Transverse colon (tissue), 4 donors: Measurements from ENCODE around the gene GRIA4. TPM values are rescaled to one million over a fixed set of nuclear protein-coding genes. Genes with fewer than 3 reads are reported as not detected.

Source experiments
- DNase-seq: peaks from one replicate; pipeline ENCODE4 v3.0.0-alpha.2; 2019
- H3K27ac ChIP-seq, 4 donors: fragments of 200-600 bp; sonication (generic); 2 replicates each; pipeline ENCODE4 v1.5.1; 2016 to 2018; ENCODE audit warnings: inconsistent platforms in 4 of 4
- H3K27me3 ChIP-seq: fragments of 200-600 bp; sonication (generic); 2 replicates; pipeline ENCODE4 v1.5.1; 2017; ENCODE audit warnings: inconsistent platforms
- H3K36me3 ChIP-seq, 4 donors: fragments of 200-600 bp; sonication (generic); 2 replicates each; pipeline ENCODE4 v1.5.1; 2017 to 2019; ENCODE audit warnings: inconsistent platforms in 4 of 4
- H3K4me1 ChIP-seq, 4 donors: fragments of 200-600 bp; sonication (generic); 2 replicates each; pipeline ENCODE4 v1.5.1; 2017 to 2020; ENCODE audit warnings: inconsistent platforms in 4 of 4
- H3K4me3 ChIP-seq, 4 donors: fragments of 200-600 bp; sonication (generic); 1 replicate in 1 of 4; 2 replicates in 3 of 4; pipeline versions ENCODE4 v1.5.1 to v1.6.1; 2017 to 2019; ENCODE audit warnings: inconsistent platforms in 4 of 4
- H3K9me3 ChIP-seq, 2 donors: fragments of 200-600 bp; sonication (generic); 2 replicates each; pipeline ENCODE4 v1.5.1; 2017 to 2019; ENCODE audit warnings: inconsistent platforms in 2 of 2
- CTCF ChIP-seq, 5 experiments: fragments of 200-600 bp in 3 of 5; fragments of 450-650 bp in 2 of 5; sonication (generic) in 3 of 5; IDR thresholded peaks; 1 replicate in 2 of 5; 2 replicates in 3 of 5; pipeline ENCODE4 v1.5.1; 2016 to 2017; ENCODE audit warnings: antibody characterized with exemption in 5 of 5, inconsistent platforms in 3 of 5, mild to moderate bottlenecking in 2 of 5, moderate library complexity in 1 of 5
- EP300 ChIP-seq: sonication (generic); formaldehyde crosslinking; IDR thresholded peaks from one replicate; pipeline ENCODE4 v1.6.1; 2017; ENCODE audit warnings: antibody characterized with exemption, low read depth
- POLR2A ChIP-seq: fragments of 450-650 bp; IDR thresholded peaks from one replicate; pipeline ENCODE4 v1.6.1; 2016; ENCODE audit warnings: antibody characterized with exemption, mild to moderate bottlenecking, moderate library complexity
- POLR2AphosphoS5 ChIP-seq, 3 donors: sonication (generic); formaldehyde crosslinking; IDR thresholded peaks; one replicate each; pipeline ENCODE4 v1.6.1; 2016; ENCODE audit warnings: antibody characterized with exemption in 3 of 3
- WGBS, 2 donors: methylation state at CpG; one replicate each; pipeline ENCODE4 v1.1.5; 2018; ENCODE audit warnings: low coverage in 1 of 2; 5-methylcytosine and 5-hydroxymethylcytosine counted together
- in situ Hi-C, 4 donors: fragments of 200-750 bp; cut with MboI; loops; one replicate each; pipeline versions ENCODE4 v1.15.0 to v1.15.1; 2017; ENCODE audit warnings: low sequenced_read_pairs in 3 of 4, low pct_ligation_motif_present in 1 of 4, low pct_unique_long_range_greater_than_20kb in 1 of 4
- intact Hi-C: fragments of 100-400 bp; cut with DNase I; formaldehyde crosslinking; loops from one replicate; pipeline ENCODE4 v1.15.1; 2023; ENCODE audit warnings: low total_unique reads
- total RNA-seq, 4 donors: library from RNA; depleted of rRNA; stranded (reverse); fragments of >200 nt; gene quantifications; one replicate each; pipeline ENCODE4 v1.1.0, GENCODE V29; 2016

Gene GRIA4
- total RNA-seq, 4 donors from 2014 or later = 0.79 to 2.4 (median 1.4) TPM; not detected in 1

DNA sequence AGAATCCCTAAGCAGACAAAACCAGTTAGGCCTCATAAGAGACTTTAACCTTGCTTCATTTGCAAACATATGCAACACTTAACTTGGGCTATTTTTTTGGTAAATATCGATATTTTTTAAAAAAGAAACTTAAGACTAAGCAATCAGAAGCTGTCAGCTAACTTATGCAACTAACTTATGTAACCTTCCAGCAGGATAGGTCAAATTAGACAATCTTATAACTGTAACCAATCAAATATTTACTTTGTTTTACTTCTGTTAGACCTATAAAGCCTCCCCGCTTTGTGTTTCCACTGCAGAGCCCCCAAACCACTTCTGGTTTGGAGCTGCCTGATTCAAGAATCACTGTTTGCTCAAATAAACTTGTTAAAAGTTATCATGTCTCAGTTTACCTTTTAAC, 404.2 kb downstream of the GRIA4 start:
- Histone ChIP-seq H3K27me3 (no peaks in the 10 kb centered on the region), H3K4me3 (no peak overlapping the region), H3K36me3 (peaks cover 0 to 19% (median 7%) of the 10 kb centered on the region in 4 donors), H3K9me3 (no peaks in the 10 kb centered on the region), H3K4me1 (peaks cover 0 to 15% (median 0%) of the 10 kb centered on the region in 4 donors), H3K27ac (no peak overlapping the region)
- no peak for TF ChIP-seq POLR2AphosphoS5 (IDR thresholded peaks at IDR 0.05)
- no peak for TF ChIP-seq CTCF (IDR thresholded peaks at IDR 0.05)
- no peak for TF ChIP-seq EP300
- TF ChIP-seq POLR2A = no peak
- DNase-seq = no peak
- intact Hi-C loops = no loop called here
- 85 to 93% methylated on average over 2 of the region's 2 CpGs for WGBS, 2 donors
- in situ Hi-C loops = no loop called here

GRCh38 chr11:106014620-106015019, 404.7 kb downstream of the GRIA4 start:
- TF ChIP-seq EP300 (no peak), POLR2AphosphoS5 (IDR thresholded peaks at IDR 0.05) (no peak), POLR2A (no peak), CTCF (IDR thresholded peaks at IDR 0.05) (no peak)
- in situ Hi-C loops = no loop called here
- no peak for DNase-seq
- H3K4me1 ChIP-seq = peaks cover 0 to 17% (median 0%) of the 10 kb centered on the region in 4 donors
- 84 to 86% methylated on average over 2 of the region's 2 CpGs for WGBS, 2 donors
- intact Hi-C loops = no loop called here
- H3K4me3 ChIP-seq = no peak overlapping the region
- no peaks in the 10 kb centered on the region for H3K27me3 ChIP-seq
- H3K9me3 ChIP-seq = no peaks in the 10 kb centered on the region
- no peak overlapping the region for H3K27ac ChIP-seq
- peaks cover 0 to 13% (median 4%) of the 10 kb centered on the region in 4 donors for H3K36me3 ChIP-seq

- WGBS, 2 donors = 70 to 71% methylated on average over 2 of the region's 2 CpGs
- in situ Hi-C loops = no loop called here
- H3K4me1 ChIP-seq = peaks cover 0 to 21% (median 0%) of the 10 kb centered on the region in 4 donors
- no peak overlapping the region for H3K4me3 ChIP-seq
- no peak overlapping the region for H3K27ac ChIP-seq
- intact Hi-C loops = no loop called here
- H3K9me3 ChIP-seq = no peaks in the 10 kb centered on the region
- no peak for TF ChIP-seq EP300
- TF ChIP-seq CTCF (IDR thresholded peaks at IDR 0.05) = no peak
- H3K36me3 ChIP-seq = peaks cover 0 to 8% (median 3%) of the 10 kb centered on the region in 4 donors
- H3K27me3 ChIP-seq = no peaks in the 10 kb centered on the region
- no peak for DNase-seq
Measured at GRCh38 chr11:106015066-106015465, 405.2 kb downstream of the GRIA4 start.

DNA sequence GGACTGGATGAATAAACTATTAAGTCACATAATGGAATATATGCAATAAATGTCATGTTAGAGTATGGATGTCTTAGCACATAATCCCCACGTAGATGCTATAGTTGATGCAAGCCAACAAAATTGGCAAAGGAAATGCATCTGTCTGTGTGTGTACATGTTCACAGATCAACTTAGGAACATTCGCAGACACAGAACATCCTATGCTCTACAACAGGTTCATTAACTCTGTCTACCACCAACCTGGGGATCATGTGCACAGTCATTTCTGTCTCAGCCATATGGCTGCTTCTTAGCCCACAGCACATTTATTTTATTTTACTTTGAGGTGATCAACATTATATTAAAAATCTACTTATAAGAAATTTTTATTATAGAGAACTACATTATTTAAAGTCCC, 407.2 kb downstream of the GRIA4 start:
- in situ Hi-C loops = no loop called here
- no peak overlapping the region for H3K27ac ChIP-seq
- no peaks in the 10 kb centered on the region for H3K9me3 ChIP-seq
- H3K4me3 ChIP-seq = no peak overlapping the region
- TF ChIP-seq POLR2A (no peak), POLR2AphosphoS5 (IDR thresholded peaks at IDR 0.05) (no peak), CTCF (IDR thresholded peaks at IDR 0.05) (no peak), EP300 (no peak)
- no peaks in the 10 kb centered on the region for H3K27me3 ChIP-seq
- 77 to 92% methylated on average over 2 of the region's 2 CpGs for WGBS, 2 donors
- H3K36me3 ChIP-seq = no peaks in the 10 kb centered on the region
- intact Hi-C loops = no loop called here
- DNase-seq = no peak
- peaks cover 0 to 33% (median 3%) of the 10 kb centered on the region in 4 donors for H3K4me1 ChIP-seq
